Transverse colon (tissue), 4 donors: Measurements from ENCODE around the gene CSTF3.

Experiments
- CTCF ChIP-seq, 5 experiments: fragments of 200-600 bp in 3 of 5; fragments of 450-650 bp in 2 of 5; sonication (generic) in 3 of 5; IDR thresholded peaks; 1 replicate in 2 of 5; 2 replicates in 3 of 5; pipeline ENCODE4 v1.5.1; 2016 to 2017; ENCODE audit warnings: antibody characterized with exemption in 5 of 5, inconsistent platforms in 3 of 5, mild to moderate bottlenecking in 2 of 5, moderate library complexity in 1 of 5
- EP300 ChIP-seq: sonication (generic); formaldehyde crosslinking; IDR thresholded peaks from one replicate; pipeline ENCODE4 v1.6.1; 2017; ENCODE audit warnings: antibody characterized with exemption, low read depth
- POLR2A ChIP-seq: fragments of 450-650 bp; IDR thresholded peaks from one replicate; pipeline ENCODE4 v1.6.1; 2016; ENCODE audit warnings: antibody characterized with exemption, mild to moderate bottlenecking, moderate library complexity
- POLR2AphosphoS5 ChIP-seq, 3 donors: sonication (generic); formaldehyde crosslinking; IDR thresholded peaks; one replicate each; pipeline ENCODE4 v1.6.1; 2016; ENCODE audit warnings: antibody characterized with exemption in 3 of 3

- TF ChIP-seq CTCF (IDR thresholded peaks at IDR 0.05) (no peak), POLR2A (no peak), EP300 (no peak), POLR2AphosphoS5 (IDR thresholded peaks at IDR 0.05) (peak in 1 of 3 donors; percentile 13)
Measured at GRCh38 chr11:33062137-33062536, 99.1 kb downstream of the CSTF3 start.
